GM21423 (cell line): ENCODE data around the gene GJD3.
"Not testable (repeated sequence)": the region's sequence is repeated elsewhere in the genome, so short reads cannot be mapped to it uniquely, and the experiment has no call there.

Experiments used
- ATAC-seq: cut with Tn5 transposase; IDR thresholded peaks from one replicate; pipeline ENCODE4 v1.9.1; 2021; ENCODE audit warnings: mild to moderate bottlenecking, moderate library complexity; ENCODE audit not compliant: unreplicated experiment

Gene GJD3

GRCh38 chr17:40364121-40364861 lies at the start of gene GJD3:
Gene GJD3 (minus strand): TSS chr17:40364737. CDS start chr17:40363815, 922 bp downstream.
- no peak for ATAC-seq

- not testable (repeated sequence) for ATAC-seq
Observed at GRCh38 chr17:40414312-40414711, 49.8 kb upstream of the GJD3 start.

GRCh38 chr17:40412880-40413279 lies 48.3 kb upstream of the GJD3 start:
- no peak for ATAC-seq

GRCh38 chr17:40411821-40412220 lies 47.3 kb upstream of the GJD3 start:
- no peak for ATAC-seq

GRCh38 chr17:40410082-40410481 lies 45.5 kb upstream of the GJD3 start:
- no peak for ATAC-seq

GRCh38 chr17:40409540-40409939 lies 45.0 kb upstream of the GJD3 start:
- not testable (repeated sequence) for ATAC-seq

GRCh38 chr17:40407460-40407859 lies 42.9 kb upstream of the GJD3 start:
- ATAC-seq, result no peak

GRCh38 chr17:40404003-40404402 lies 39.5 kb upstream of the GJD3 start:
- no peak for ATAC-seq

GRCh38 chr17:40402668-40403067 lies 38.1 kb upstream of the GJD3 start:
- no peak for ATAC-seq

- ATAC-seq, result no peak
Observed at GRCh38 chr17:40399185-40399584, 34.6 kb upstream of the GJD3 start.

GRCh38 chr17:40386555-40386954 lies 22.0 kb upstream of the GJD3 start:
- ATAC-seq, result not testable (repeated sequence)

- ATAC-seq, result no peak
Observed at GRCh38 chr17:40382251-40382650, 17.7 kb upstream of the GJD3 start.

- ATAC-seq, result no peak
Observed at GRCh38 chr17:40378966-40379365, 14.4 kb upstream of the GJD3 start.

- ATAC-seq, result no peak
Observed at GRCh38 chr17:40377832-40378231, 13.3 kb upstream of the GJD3 start.

- ATAC-seq, result not testable (repeated sequence)
Observed at GRCh38 chr17:40376541-40376940, 12.0 kb upstream of the GJD3 start.

- not testable (repeated sequence) for ATAC-seq
Observed at GRCh38 chr17:40375786-40376185, 11.2 kb upstream of the GJD3 start.

GRCh38 chr17:40374821-40375498 lies 10.4 kb upstream of the GJD3 start:
- ATAC-seq, result no peak

- ATAC-seq, result no peak
Observed at GRCh38 chr17:40373999-40374398, 9.5 kb upstream of the GJD3 start.

GRCh38 chr17:40373324-40373723 lies 8.8 kb upstream of the GJD3 start:
- ATAC-seq, result no peak

- ATAC-seq, result not testable (repeated sequence)
Observed at GRCh38 chr17:40372644-40373043, 8.1 kb upstream of the GJD3 start.

- ATAC-seq, result no peak
Observed at GRCh38 chr17:40372031-40372430, 7.5 kb upstream of the GJD3 start.

- no peak for ATAC-seq
Observed at GRCh38 chr17:40371261-40371929, 6.9 kb upstream of the GJD3 start.
